GM21717 (cell line): Measurements from ENCODE around the gene CTNND2.
"Not testable (repeated sequence)": the region's sequence is repeated elsewhere in the genome, so short reads cannot be mapped to it uniquely, and the experiment has no call there.

Source experiments
- ATAC-seq: cut with Tn5 transposase; IDR thresholded peaks from one replicate; pipeline ENCODE4 v1.9.1; 2021; ENCODE audit warnings: mild to moderate bottlenecking, moderate library complexity; ENCODE audit not compliant: unreplicated experiment

The CTNND2 gene

DNA sequence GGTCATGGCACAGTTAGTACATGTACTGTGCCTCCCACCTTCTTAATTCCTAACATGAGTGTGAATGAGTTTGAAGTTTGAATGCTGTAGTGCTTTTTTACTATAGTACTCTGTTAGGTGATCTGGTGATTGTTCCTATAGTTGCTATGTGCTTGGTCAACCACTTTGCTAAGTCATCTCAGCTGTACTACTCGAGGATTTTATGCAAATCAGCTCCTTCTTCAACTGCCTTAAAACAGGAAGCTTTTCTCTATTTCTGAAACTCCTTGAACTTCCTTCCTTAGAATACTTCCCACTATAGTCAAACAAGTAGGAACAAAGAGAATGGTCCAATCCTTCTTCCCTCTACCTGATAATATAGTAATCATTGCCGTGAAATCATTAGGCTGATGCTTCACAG lies 219.6 kb downstream of the CTNND2 start:
- ATAC-seq: no peak

DNA sequence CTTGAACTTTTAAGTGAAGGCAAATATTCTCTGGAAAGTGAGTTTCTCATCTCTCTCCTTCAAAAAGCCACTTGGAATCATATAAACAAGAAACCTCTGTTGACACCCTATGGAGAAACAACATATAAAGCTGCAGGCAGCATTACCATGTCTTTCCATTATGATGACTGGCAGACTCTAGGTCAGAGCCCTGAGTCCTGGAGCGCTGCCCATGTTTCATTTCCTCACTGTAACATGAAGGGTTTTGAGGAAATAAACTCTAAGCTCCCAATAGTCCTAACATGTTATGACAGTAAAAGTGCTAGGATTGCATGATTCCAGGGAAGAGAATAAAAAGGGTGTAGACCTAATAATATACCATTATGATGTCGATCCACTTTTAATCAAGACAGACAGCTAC lies 220.6 kb downstream of the CTNND2 start:
- ATAC-seq: no peak

DNA sequence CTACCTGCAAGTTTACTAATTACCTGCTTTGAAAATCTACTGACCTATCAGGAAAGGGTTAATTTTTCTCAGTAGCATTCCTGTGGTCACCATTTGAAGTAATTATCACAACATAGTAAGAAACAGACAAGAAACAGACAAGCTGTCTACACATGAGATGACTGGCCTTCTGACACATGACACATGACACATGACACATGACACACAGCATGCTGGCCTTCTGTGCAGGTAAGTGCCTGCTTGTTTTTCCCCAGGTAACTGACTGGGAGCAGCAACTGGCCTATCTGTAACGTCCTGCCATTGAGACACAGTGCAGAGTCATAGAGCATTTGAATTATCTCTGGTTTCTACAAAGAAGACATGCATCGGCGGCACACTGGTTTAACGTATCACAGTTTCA lies 222.4 kb downstream of the CTNND2 start:
- ATAC-seq: no peak

DNA sequence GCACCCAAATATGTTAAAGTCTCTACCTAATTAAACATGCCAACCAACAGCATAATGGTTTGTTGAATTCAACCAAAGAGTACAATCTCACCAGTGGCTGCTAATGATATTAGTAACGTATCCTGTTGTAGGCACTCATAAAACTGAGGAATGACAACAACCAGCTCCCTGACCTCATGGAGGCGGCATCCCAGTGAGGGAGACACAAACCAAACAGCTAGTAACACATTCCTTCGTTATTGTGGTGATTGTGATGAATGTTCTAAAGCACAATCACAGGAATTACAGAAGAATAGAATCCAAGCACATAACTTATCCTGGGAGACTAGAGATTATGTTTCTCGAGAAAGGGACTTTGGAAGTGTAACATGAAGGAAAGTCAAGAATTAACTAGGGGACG lies 224.6 kb downstream of the CTNND2 start:
- no peak for ATAC-seq

DNA sequence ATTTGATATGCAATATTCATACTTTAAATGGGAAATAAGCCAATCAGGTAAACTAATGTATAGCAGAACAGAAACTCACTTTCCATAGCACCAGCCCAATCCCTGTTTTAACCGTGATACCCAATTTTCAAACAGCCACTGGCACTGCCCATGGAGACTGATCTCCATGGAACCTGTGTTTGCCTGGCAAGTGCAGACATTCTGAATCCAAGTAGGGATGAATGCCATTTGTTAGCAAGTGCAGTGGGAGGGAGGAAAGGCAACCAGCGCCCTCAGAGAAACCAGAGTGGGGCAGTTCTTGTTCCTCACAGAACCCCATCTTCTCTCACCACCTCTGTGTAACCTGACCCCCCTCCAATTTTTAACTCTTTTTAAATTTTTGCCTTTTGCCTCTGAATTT lies 229.1 kb downstream of the CTNND2 start:
- no peak for ATAC-seq

DNA sequence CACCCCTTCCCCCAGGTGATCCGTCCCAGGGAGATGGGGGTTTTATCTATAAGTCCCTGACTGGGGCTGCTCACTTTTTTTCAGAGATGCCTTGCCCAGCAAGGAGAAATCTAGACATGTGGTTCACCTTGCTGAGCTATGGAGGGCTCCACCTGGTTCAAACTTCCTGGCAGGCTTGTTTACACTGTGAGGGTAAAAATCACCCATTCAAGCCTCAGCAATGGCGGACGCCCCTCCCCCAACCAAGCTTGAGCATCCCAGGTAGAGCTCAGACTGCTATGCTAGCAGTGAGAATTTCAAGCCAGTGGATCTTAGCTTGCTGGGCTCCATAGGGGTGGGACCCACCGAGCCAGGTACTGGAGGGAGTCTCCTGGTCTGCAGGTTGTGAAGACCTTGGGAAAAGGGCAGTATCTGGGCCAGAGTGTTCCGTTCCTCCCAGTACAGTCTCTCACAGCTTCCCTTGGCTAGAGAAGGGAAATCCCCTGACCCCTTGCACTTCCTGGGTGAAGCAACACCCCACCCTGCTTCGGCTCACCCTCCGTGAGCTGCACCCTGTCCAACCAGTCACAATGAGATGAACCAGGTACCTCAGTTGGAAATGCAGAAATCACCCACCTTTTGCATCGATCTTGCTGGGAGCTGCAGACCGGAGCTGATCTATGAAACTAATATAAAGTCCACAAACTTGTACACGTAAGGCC lies 231.7 kb downstream of the CTNND2 start:
- ATAC-seq: no peak

DNA sequence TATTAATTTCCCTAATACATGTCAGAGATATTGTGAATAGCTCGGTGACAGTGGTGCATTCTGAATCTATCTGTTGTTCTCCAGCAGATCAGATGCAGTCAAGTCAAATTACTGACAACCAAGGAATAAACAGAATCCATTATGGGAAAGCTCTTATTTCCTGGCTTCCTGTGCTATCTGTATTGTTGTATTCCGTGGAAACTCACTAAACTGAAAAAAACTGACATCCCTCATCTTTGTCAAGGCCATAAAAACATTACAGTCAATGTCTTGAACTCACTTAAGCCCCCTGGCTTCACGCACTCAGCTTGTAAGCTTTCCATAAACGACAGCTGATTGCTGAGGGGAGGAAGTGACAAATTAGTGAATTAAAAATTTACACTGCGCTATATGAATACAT lies 245.9 kb downstream of the CTNND2 start:
- no peak for ATAC-seq

DNA sequence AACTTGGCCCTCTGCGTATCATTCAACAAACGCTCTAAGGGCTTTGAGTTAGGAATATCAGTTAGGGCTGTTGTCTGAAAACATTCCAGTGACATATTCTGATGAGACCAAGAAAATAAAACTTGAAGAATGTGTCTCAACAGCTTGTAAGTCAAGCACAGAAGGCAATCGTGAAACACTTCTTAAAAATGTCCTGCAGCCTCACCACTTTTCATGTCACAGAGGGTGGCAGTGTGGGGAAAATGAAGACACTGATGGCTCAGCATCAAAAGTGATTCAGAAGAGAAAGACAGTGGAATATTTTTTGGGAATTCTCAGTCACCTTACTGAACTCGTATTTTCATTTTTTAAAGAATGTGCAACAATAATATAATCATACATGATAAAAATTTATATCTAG lies 247.3 kb downstream of the CTNND2 start:
- no peak for ATAC-seq

DNA sequence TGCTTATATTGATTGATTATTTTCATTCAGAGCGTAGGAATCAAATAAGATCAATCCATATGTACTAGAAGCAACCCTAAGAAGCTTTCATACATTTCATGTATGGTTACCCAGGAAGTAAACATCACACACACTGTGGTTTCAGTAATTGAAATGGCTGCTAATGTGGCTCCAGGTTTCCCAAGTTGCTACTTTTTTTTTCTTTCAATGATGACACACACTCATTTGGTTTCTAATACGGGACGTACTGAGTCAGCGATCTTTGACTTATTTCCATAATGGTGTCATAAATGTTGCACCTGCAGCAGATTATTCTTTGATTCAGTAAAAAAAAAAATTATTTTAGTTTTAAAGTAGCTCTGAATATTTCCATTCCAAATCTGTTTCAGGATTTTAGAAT lies 248.6 kb downstream of the CTNND2 start:
- ATAC-seq: no peak

DNA sequence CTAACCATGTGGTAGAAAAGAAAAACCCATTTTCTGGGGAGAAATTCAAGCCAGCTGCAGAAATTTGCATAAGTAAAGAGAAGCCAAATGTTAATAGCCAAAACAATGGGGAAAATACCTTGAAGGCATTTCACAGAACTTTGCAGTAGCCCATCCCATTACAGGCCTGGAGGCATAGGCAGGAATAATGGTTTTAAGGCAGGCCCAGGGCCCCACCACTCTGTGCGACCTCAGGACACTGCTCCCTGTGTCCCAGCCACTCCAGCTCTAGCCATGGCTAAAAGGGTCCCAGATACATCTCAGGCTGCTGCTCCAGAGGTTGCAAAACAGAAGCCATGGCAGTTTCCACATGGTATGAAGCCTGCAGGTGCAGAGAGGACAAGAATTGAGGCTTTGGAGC lies 253.3 kb downstream of the CTNND2 start:
- no peak for ATAC-seq

DNA sequence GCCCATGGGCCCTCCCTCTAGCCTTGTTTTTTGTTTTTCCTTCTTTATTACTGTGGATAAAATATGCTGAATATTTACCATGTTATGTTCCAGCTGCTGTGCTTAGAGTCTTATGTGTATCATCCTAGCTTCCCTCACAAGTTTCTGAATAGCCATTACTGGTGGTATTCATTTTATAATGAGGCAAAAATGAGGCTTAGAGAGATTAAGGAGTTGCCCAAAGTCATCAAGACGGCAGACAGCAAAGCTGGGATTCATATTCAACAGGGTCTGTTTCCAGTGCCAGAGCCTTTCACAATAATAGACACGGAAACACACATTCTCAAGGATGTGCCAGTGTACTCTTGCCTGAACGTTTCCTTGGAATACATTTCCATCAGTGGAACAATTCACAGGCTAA lies 258.1 kb downstream of the CTNND2 start:
- ATAC-seq: no peak

DNA sequence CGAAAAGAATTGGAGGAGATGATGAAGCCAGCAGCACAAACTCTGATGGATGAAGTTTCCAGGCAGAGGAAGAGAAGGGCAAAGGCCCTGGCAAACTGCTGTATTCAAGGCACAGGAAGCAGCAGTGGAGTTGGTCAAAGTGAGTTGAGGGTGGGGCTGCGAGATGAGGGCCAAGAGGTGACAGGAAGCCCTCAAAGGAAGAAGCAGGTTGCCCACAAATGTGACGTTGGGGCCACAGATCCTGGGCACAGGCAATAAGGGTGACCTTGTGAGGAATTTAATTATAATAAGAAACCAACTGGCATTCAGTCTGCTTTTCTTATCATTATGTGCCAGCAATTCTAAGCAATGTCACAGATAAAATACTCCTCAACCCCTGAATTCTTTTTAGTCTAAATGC lies 261.8 kb downstream of the CTNND2 start:
- no peak for ATAC-seq

DNA sequence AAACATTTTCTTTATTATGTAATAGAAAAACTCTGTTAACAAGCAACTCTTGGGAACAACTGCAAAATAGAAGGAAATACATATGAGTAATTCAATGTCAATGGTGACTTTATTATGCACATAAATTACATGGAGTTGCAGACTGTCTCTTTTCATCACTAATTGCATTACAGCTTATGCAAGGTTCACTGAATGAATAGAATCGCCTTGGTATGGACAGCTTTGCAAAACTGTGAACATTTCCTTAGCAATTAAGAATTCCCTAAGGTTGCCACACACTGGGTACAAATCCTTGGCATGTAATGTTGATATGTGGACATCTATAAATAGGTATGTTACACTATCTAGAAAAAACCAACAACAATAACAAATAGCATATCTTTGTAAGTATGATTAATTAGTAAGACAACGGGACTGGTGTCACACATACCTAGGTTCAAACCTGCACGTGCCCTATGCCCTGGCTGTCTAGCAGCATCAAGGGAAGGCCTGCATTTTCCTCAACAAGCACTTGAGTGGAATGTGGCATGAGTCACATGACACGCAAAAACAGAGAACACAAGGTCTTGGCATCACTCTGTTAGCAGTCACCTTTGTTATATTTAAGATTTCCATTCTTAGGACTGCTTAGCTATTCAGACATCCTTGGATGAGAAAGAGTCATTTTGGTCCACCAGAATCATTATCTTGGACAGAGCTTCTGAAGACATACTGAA lies 263.9 kb downstream of the CTNND2 start:
- no peak for ATAC-seq

DNA sequence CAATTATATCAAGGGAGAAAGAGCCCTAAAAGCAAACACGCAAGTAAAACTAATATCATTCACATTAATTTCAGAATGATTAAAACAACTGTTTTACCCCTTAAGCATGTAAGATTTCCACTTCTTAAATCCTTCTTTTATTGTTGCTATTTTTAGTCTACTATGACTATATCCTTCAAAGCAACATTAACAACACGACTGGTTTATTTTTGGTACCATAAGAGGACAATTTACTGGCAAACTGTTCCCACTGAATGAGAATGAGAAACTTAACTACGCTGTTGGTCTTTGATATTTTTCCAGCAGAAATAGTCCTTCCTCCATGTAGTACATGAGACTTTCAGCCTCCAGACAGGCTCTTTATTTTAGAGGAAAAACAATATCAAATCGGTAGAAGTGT lies 281.5 kb downstream of the CTNND2 start:
- ATAC-seq: no peak

DNA sequence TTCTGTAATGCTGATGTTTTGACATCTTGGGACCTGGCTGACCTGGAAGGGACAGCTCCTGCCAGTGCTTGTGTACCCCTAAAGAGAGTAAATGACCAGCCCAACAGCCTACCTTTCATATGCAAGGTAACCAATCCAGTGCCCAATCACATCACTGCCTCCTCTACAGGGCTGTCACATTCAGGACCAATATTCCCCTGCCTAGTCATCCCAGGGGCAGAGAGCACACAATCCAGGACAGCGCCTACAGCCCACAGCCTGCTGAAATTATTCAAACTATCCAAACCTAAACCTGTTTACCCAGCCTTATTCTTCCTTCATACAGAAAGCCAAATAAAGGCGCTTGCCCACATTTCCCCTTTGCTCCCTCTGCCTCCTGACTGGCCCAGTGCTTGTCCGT lies 284.1 kb downstream of the CTNND2 start:
- no peak for ATAC-seq

DNA sequence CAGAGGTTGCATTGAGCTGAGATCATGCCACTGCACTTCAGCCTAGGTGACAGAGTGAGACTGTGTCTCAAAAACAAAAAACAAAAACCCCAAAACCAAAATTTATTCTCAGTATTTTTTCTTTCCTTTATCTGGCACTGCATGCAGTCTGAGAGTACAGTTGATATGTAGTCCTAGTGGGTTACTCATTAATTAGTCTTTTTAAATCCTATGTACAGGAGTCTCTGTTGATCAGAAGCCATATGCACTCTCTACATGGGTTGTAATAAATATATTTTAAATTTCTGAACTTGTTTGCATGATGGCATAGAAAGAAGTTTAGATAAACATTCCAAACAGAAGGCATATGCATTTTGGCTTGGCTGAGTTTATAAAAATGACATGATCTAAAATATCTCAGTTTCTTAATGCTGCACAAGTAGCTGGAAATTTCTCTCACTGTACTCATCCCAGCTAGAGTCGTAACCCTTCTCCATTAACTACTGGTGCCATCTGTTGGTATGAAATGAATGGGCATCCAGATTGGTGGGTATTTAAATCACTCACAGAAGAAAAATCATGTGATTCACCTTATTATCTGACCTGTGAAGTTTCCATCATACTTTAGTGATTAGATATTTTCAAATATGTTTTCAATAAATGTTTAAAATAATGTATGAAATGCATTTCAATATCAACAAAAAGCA lies 284.8 kb downstream of the CTNND2 start:
- no peak for ATAC-seq

DNA sequence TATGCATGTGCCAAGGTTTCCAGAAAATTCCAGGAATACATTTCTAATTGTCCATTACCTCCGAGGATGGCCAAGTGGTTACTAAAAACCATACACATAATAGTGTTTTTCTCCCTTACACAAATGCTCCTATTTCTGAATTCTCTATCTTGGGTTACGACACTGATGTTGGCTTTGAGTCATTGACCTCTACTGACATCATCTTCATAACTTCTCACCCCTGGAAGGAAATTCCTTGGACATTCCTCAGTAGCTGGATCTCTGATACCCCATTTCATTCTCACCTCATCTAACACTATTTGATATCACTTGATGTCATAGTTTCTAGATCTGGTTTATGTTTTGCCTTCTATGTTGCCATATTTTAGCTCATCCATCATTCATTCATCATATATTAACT lies 287.2 kb downstream of the CTNND2 start:
- ATAC-seq: no peak

DNA sequence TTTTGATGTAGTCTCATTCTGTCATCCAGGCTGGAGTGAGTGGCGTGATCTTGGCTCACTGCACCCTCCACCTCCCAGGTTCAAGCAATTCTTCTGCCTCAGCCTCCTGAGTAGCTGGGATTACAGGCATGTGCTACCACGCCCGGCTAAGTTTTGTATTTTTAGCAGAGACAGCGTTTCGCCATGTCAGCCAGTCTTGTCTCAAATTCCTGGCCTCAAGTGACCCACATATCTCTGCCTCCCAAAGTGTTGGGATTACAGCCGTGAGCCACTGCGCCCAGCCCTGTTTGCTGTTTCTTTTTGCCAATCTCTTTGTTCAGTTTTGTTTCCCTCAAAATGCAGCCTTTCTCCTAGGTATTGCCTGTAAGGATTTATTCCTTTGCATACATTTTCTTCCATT lies 287.6 kb downstream of the CTNND2 start:
- not testable (repeated sequence) for ATAC-seq

DNA sequence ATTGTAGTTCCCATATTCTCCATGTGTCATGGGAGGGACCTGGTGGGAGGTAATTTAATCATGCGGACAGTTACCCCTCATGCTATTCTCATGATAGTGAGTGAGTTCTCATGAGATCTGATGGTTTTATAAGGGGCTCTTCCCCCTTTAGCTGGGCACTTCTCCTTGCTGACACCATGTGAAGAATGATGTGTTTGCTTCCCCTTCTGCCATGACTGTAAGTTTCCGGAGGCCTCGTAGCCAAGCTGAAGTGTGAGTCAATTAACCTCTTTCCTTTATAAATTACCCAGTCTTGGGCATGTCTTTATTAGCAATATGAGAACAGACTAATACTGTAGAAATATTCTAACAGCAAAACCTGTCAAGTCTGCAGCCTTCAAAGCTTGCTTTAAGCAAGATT lies 293.2 kb downstream of the CTNND2 start:
- no peak for ATAC-seq

DNA sequence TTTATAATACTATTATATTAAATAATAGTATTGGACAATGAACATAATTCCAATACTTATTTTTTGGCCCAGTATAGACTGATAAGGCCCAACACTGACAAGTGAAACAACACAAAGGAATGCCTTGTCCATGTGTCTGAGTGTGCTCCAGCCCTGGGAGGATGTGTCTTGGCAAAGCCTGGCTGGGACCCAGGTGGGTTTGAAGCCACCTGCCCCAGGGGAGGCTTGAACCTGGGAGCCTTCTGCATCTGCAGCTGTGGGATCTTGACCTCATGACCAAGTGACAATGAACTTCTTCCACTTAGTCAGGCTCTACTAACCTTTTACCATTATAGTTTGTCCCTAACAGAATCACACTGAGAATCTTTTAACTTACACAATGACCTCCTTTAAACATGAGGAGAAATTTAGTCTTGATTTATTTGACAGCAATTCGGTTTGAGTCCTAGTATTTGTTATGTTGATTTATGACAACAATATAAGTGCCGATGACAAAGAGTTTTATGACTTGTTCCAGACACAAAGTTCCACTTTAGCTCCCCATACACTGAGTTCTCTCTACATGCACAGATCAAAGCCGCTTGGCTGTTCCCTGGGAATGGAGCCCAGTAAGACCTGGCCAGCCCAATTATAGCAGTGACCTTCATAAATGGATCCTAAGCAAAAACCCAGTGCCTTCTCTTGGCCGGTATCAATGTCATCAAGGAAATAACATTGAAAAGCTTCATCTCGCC lies 294.5 kb downstream of the CTNND2 start:
- ATAC-seq: no peak

DNA sequence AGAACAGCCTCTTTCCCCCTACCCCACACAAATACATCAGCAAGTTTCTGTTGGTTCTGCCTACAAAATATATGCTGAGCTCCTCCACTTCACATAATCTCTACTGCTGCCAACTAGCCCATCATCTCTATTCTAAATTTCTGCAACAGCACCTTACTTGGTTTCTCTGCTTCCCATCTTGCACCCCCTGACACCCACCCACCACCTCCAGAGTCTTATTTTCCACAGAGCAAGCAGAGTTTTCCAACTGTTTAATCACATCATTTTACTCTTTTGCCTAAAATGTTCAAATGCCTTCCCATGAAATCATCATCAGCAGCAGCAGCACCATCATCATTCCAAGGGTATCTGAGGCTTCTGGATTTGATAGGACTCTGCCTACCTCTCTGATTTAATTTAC lies 295.7 kb downstream of the CTNND2 start:
- no peak for ATAC-seq
